ENCODE results near the gene SNED1. TPM values are rescaled to one million over a fixed set of nuclear protein-coding genes. Genes with fewer than 3 reads are reported as not detected.

Gene SNED1
- total and polyA plus RNA-seq, 8 donors, result 2.0 to 106 (median 16.0) TPM

DNA sequence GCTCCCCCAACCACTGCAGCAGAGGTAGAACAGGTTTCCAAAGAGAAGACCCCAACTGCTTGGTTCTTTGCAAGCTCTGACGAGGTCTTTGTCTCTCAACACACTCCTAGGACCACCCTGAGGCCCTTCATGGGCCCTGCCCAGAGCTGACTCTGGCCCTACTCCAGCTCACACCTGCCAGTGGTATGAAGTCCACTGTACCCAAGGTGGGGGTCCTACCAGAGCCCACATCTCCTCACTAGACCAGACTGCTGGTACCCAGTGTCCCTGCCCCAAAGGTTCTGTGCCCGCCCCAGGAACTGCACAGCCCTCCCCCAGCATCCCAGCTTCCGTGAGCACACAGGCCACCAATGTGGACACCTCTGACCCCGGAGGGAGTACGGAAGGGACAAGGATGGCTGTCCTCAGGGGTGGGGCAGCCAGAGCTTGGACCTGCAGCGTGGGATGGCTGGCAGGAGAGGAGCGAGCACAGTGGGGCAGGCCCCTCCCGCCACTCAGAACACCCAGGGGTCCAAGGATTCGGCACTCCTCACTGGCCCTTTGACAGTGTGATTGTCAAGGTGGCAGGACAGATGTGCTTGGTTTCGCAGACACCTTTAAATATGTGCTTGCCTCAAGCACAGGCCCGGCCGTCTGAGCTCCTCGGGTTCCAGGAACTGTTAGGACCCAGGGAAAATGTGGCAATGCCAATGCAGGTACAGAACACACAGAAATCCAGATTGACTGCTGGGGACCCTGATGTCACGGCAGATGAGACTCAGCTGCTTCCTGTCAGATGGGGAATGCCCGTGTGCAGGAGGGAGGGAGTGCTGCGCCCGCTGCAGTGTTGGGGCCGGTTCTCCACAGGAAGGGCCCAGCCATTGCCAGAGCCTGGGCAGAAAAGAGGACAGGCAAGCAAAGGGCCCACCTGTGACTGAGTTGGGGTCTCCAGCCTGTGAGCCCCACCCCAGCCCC is 52.5 kb downstream of the SNED1 start:
- WGBS, 5 donors, result 90 to 94% (median 92%) methylated on average over 9 to 18 of the region's 18 CpGs
- intact Hi-C loops (cut with DNase I; ENCODE audit: low total_unique reads), result no loop called here
- TF ChIP-seq POLR2AphosphoS5 (IDR thresholded peaks at IDR 0.05) (no peak), CTCF (IDR thresholded peaks at IDR 0.05) (no peak), POLR2A (IDR thresholded peaks at IDR 0.05) (no peak), EP300 (IDR thresholded peaks at IDR 0.05) (no peak)
- H3K27ac ChIP-seq, result no peak overlapping the region
- H3K27me3 ChIP-seq, result no peaks in the 10 kb centered on the region
- peaks cover 0 to 68% (median 52%) of the 10 kb centered on the region in 4 donors for H3K36me3 ChIP-seq
- no peak overlapping the region for H3K4me3 ChIP-seq
- no peaks in the 10 kb centered on the region for H3K9me3 ChIP-seq
- peak in 1 of 2 donors; percentile 2 for DNase-seq
- no peaks in the 10 kb centered on the region for H3K4me1 ChIP-seq

GRCh38 chr2:241051578-241052487 is 53.4 kb downstream of the SNED1 start:
- Histone ChIP-seq H3K27me3 (no peaks in the 10 kb centered on the region), H3K9me3 (no peaks in the 10 kb centered on the region), H3K4me1 (no peaks in the 10 kb centered on the region), H3K27ac (no peak overlapping the region), H3K36me3 (peaks cover 0 to 68% (median 52%) of the 10 kb centered on the region in 4 donors), H3K4me3 (no peak overlapping the region)
- DNase-seq, result peak in 1 of 2 donors; percentile 0
- intact Hi-C loops (cut with DNase I; ENCODE audit: low total_unique reads), result no loop called here
- TF ChIP-seq CTCF (IDR thresholded peaks at IDR 0.05) (no peak), EP300 (IDR thresholded peaks at IDR 0.05) (no peak), POLR2AphosphoS5 (IDR thresholded peaks at IDR 0.05) (no peak)
- WGBS, 5 donors, result 91 to 93% (median 92%) methylated on average over 24 to 33 of the region's 33 CpGs

DNA sequence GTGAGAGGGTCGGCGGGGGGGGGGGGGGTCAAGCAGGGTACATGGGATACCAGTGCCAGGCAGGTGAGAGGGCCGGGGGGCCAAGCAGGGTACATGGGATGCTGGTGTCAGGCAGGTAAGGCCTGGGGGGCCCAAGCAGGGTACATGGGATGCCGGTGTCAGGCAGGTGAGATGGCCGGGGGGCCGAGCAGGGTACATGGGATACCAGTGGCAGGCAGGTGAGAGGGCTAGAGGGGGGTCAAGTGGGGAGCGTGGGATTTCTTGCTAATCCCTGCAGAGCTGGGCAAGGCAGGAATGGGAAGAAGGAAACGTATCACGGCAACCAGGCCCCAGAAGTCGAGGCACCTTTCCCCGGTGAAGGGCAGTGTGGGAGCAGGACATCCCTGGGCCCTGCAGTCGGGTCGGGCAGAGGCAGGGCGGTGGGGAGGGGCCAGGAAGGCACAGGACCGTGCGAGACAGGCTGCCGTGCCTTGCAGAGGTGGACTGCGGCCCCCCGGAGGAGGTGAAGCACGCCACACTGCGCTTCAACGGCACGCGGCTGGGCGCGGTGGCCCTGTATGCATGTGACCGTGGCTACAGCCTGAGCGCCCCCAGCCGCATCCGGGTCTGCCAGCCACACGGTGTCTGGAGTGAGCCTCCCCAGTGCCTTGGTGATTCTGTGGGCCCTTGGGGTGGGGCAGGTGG is 54.4 kb downstream of the SNED1 start:
- no peaks in the 10 kb centered on the region for H3K27me3 ChIP-seq
- no peaks in the 10 kb centered on the region for H3K4me1 ChIP-seq
- TF ChIP-seq CTCF (IDR thresholded peaks at IDR 0.05) (no peak), POLR2A (IDR thresholded peaks at IDR 0.05) (no peak), POLR2AphosphoS5 (IDR thresholded peaks at IDR 0.05) (no peak)
- H3K36me3 ChIP-seq, result peaks cover 0 to 68% (median 52%) of the 10 kb centered on the region in 4 donors
- no peak overlapping the region for H3K27ac ChIP-seq
- no peaks in the 10 kb centered on the region for H3K9me3 ChIP-seq
- WGBS, 5 donors, result 88 to 92% (median 90%) methylated on average over 13 to 31 of the region's 31 CpGs
- no peak overlapping the region for H3K4me3 ChIP-seq
- intact Hi-C loops (cut with DNase I; ENCODE audit: low total_unique reads), result no loop called here
- peak in 1 of 2 donors; percentile 1 for DNase-seq
